ENCODE results near the gene IGFBP4. TPM values are rescaled to one million over a fixed set of nuclear protein-coding genes. Genes with fewer than 3 reads are reported as not detected.

The IGFBP4 gene
- total RNA-seq, 1 donor from 2014 or later = 56.7 TPM

- H3K4me3 Mint-ChIP-seq = no peak overlapping the region
- H3K27me3 Mint-ChIP-seq (ENCODE audit: low read depth) = no peaks in the 10 kb centered on the region
- H3K9me3 Mint-ChIP-seq = no peaks in the 10 kb centered on the region
- DNase-seq (ENCODE audit: low read depth, low spot score) = no peak
- peaks cover 6% of the 10 kb centered on the region for H3K4me1 Mint-ChIP-seq
- no peak overlapping the region for H3K27ac Mint-ChIP-seq (ENCODE audit: unreplicated experiment)
- TF ChIP-seq CTCF (conservative IDR thresholded peaks at IDR 0.05) = no peak
- H3K36me3 Mint-ChIP-seq (ENCODE audit: low read depth) = peaks cover 3% of the 10 kb centered on the region
Measured at GRCh38 chr17:40453881-40454612, 10.8 kb downstream of the IGFBP4 start.

- Mint-ChIP-seq H3K36me3 (ENCODE audit: low read depth) (peaks cover 3% of the 10 kb centered on the region), H3K27me3 (ENCODE audit: low read depth) (no peaks in the 10 kb centered on the region)
- DNase-seq (ENCODE audit: low read depth, low spot score) = no peak
Measured at GRCh38 chr17:40454613-40454995, 11.4 kb downstream of the IGFBP4 start.

GRCh38 chr17:40456396-40456951, 13.2 kb downstream of the IGFBP4 start:
- no peak overlapping the region for H3K27ac Mint-ChIP-seq (ENCODE audit: unreplicated experiment)
- peaks cover 3% of the 10 kb centered on the region for H3K36me3 Mint-ChIP-seq (ENCODE audit: low read depth)

More at GRCh38 chr17:40454613-40454995, 11.4 kb downstream of the IGFBP4 start:
- Mint-ChIP-seq H3K4me1 (peaks cover 9% of the 10 kb centered on the region), H3K4me3 (no peak overlapping the region), H3K27ac (ENCODE audit: unreplicated experiment) (no peak overlapping the region), H3K9me3 (no peaks in the 10 kb centered on the region)
- TF ChIP-seq CTCF (conservative IDR thresholded peaks at IDR 0.05) = no peak

GRCh38 chr17:40457369-40457768, 14.1 kb downstream of the IGFBP4 start:
- H3K4me1 Mint-ChIP-seq = peaks cover 26% of the 10 kb centered on the region
- no peak overlapping the region for H3K27ac Mint-ChIP-seq (ENCODE audit: unreplicated experiment)

More at GRCh38 chr17:40456396-40456951, 13.2 kb downstream of the IGFBP4 start:
- no peaks in the 10 kb centered on the region for H3K9me3 Mint-ChIP-seq
- no peak for DNase-seq (ENCODE audit: low read depth, low spot score)
- no peaks in the 10 kb centered on the region for H3K27me3 Mint-ChIP-seq (ENCODE audit: low read depth)
- TF ChIP-seq CTCF (conservative IDR thresholded peaks at IDR 0.05) = no peak
- H3K4me1 Mint-ChIP-seq = peaks cover 17% of the 10 kb centered on the region
- H3K4me3 Mint-ChIP-seq = no peak overlapping the region

More at GRCh38 chr17:40457369-40457768, 14.1 kb downstream of the IGFBP4 start:
- Mint-ChIP-seq H3K9me3 (no peaks in the 10 kb centered on the region), H3K36me3 (ENCODE audit: low read depth) (peaks cover 3% of the 10 kb centered on the region), H3K27me3 (ENCODE audit: low read depth) (no peaks in the 10 kb centered on the region), H3K4me3 (no peak overlapping the region)
- DNase-seq (ENCODE audit: low read depth, low spot score) = no peak
- TF ChIP-seq CTCF (conservative IDR thresholded peaks at IDR 0.05) = no peak

Data from neural crest cell (in vitro differentiated cells).